Ureter (tissue), 1 donor: ENCODE measurements around the gene KLHDC8A. TPM values are rescaled to one million over a fixed set of nuclear protein-coding genes. Genes with fewer than 3 reads are reported as not detected.
"Not testable (repeated sequence)": the region's sequence is repeated elsewhere in the genome, so short reads cannot be mapped to it uniquely, and the experiment has no call there.

ENCODE experiments used
- DNase-seq: peaks from one replicate; pipeline ENCODE4 v3.0.0-alpha.2; 2020; ENCODE audit warnings: low spot score
- total RNA-seq: library from RNA; stranded (reverse); gene quantifications from one replicate; pipeline ENCODE4 v1.2.4, GENCODE V29; 2023
- donor health status: DM: yes; HTN: yes; CAD: no.

KLHDC8A gene
- total RNA-seq: not detected

- no peak for DNase-seq
These were observed at the start of gene KLHDC8A for GRCh38 chr1:205356440-205357139. Gene KLHDC8A (minus strand): TSS chr1:205356922. CDS start chr1:205343604, 13,318 bp downstream.

DNA sequence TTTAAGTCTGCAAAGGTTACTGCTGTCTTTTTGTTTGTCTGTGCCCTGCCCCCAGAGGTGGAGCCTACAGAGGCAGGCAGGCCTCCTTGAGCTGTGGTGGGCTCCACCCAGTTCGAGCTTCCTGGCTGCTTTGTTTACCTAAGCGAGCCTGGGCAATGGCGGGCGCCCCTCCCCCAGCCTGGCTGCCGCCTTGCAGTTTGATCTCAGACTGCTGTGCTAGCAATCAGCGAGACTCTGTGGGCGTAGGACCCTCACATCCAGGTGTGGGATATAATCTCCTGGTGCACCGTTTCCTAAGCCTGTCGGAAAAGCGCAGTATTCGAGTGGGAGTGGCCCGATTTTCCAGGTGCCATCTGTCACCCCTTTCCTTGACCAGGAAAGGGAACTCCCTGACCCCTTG lies 49.5 kb upstream of the KLHDC8A start:
- not testable (repeated sequence) for DNase-seq

- not testable (repeated sequence) for DNase-seq
These were observed 47.8 kb upstream of the KLHDC8A start for GRCh38 chr1:205404484-205404883.

DNA sequence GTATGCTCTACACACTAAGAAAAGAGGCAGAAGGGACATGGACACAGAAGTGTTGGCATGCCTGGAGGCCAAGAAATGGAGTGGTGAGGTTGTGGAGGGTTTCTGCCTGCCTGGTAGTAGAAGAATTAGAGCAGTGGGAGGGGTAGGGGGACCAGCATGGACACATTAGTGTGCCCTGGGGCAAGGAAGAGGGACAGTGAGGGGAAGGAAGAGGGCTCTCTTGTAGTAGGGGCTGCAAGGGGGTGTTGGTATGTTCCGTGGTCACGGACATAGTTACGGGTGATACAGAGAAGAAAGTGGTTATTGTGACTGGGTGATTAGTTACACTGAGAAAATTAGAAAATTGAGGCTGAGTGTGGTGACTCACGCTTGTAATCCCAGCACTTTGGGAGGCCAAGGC lies 41.9 kb upstream of the KLHDC8A start:
- no peak for DNase-seq

DNA sequence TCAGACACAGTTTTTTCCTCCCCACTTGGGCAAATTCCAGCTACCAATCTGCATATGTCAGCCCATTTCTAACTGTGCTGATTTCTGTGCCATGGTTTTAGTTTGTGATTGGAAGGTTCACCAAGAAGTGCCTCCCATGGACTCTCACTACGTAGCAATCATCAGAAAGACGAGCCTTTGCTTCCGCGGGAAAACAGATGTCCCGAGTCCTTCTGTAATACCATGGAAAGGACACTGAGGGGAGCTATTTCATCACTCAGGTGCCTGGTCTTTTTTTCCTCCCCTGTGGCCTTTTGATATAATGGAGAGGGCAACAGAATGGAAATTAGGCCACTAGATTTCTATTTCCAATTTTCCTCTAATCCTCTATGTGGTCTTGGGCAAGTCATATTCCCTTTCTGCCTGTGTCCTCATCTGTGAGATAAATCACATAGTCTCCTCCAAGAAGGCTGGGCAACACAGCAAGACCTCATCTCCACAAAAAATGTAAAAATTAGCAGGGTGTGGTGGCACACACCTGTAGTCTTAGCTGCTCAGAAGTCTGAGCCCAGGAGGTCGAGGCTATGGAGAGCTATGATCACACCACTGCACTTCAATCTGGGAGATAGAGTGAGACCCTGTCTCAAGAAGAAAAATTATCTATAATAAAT lies 40.4 kb upstream of the KLHDC8A start:
- no peak for DNase-seq

DNA sequence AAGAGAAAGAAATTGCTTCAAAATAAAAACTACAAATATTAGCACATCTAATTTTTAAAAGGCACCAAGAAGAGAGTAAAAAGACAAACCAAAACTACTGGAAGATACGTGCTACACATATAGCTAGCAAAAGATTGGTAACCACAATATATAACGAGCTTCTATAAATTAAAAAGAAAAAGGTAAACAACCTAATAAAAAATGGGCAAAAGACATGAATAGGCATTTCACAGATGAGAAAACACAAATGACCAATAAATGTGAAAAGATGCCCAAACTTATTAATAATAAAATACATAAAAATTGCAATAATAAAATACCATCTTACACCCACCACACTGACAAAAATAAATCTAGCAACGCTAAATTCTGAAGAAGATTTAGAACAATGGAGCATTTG lies 38.9 kb upstream of the KLHDC8A start:
- no peak for DNase-seq

DNA sequence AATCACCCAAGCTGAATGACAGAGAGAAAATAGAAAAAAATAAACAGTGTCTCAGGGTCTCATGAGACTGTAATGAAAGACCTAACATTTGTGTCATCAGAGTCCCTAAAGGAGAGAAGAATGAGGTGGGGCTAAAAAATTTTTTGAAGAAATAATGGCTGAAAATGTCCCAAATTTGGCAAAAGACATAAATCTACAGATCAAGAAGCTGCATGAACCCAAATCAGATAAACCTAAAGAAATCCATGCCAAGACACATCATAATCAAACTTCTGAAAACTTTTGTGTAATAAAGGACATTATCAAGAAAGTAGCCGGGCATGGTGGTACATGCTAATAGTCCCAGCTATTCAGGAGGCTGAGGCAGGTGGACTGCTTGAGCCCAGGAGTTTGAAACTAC lies 35.9 kb upstream of the KLHDC8A start:
- no peak for DNase-seq

DNA sequence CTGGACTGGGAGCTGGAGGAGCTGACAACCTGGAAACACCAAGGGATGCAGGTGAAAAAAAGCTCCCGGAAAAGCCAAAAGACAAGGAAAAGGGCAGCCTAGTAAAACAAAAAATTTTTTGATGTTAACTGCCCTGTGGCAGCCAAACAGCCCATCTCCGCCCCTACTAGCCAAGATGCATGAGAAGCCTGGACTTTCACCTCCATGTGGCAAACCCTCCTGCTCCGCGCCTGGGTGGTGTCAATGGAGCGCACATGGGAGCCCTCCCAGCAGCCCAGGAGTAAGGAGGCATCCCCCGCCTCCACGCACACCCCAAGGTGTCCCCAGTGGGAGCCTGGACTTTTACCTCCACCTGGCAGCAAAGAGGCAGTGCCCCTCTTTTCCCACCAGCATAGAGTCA lies 34.7 kb upstream of the KLHDC8A start:
- no peak for DNase-seq

DNA sequence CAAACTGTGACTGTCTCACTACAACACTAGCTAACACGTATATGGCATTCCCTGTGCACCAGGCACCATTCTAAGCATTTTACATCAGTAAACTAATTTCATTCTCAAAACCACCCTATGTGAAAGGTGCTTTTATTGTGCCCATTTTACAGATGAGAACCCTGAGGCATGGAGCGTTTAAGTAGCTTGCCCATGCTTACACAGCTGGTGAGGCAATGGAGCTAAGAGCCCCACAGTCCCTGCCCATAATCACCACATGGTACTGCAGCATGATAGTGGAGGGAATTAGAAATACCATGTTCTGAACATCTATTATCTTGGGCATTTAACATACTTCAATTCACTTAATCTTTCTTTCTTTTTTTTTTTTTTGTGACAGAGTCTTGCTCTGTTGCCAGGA lies 31.1 kb upstream of the KLHDC8A start:
- DNase-seq: no peak

DNA sequence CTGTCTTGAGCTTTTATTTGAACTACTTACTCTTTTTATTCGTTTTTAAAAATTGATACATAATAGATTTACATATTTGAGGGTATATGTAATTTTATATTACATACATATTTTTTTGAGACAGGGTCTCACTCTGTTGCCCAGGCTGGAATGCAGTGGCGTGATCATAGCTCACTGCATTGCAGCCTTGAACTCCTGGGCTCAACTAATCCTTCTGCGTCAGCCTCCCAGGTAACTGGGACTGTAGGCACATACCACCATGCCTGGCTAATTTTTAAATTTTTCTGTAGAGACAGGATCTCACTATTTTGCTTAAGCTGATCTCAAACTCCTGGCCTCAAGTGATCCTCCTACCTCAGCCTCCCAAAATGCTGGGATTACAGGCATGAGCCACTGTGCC lies 26.3 kb upstream of the KLHDC8A start:
- DNase-seq: not testable (repeated sequence)

DNA sequence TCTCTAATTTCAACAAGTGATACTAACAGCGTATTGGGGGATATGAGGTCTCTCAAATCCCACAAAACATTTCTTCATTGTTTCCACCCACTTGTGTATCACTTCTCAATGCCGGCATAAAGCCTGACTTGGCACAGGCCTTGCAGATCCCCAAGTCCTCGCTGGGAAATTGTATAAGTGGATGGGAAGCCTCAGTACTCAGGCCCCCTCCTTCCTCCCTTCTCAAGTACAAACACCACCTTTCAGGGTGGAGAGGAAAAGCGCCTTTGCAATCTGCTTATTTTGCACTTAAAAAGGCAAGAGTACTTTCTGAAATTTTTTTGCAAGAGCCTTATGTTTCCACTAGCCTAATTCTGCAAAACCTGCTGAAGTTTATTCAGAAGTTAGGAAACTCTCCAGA lies 25.8 kb upstream of the KLHDC8A start:
- DNase-seq: no peak

- DNase-seq: no peak
These were observed 24.6 kb upstream of the KLHDC8A start for GRCh38 chr1:205381305-205381704.

DNA sequence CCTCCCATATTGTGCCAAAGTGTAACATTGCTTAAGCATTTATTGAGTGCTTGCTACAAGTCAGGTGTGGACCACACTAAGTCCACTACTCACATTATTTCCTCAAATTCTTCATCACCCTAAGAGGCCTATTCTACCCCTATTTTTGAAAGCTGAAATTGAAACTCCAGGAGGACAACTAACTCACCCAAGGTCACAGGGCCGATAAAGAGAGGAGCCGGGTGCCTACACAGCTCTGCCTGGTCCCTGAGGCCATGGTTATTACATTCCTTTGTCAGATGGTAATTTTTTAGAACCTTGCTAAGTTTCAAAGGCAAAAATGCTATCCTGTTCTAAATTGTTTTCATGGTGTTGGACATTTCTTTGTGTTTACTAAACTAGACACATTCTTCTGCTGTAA lies 24.2 kb upstream of the KLHDC8A start:
- no peak for DNase-seq

GRCh38 chr1:205379056-205379455 lies 22.3 kb upstream of the KLHDC8A start:
- no peak for DNase-seq

GRCh38 chr1:205377355-205377754 lies 20.6 kb upstream of the KLHDC8A start:
- no peak for DNase-seq

DNA sequence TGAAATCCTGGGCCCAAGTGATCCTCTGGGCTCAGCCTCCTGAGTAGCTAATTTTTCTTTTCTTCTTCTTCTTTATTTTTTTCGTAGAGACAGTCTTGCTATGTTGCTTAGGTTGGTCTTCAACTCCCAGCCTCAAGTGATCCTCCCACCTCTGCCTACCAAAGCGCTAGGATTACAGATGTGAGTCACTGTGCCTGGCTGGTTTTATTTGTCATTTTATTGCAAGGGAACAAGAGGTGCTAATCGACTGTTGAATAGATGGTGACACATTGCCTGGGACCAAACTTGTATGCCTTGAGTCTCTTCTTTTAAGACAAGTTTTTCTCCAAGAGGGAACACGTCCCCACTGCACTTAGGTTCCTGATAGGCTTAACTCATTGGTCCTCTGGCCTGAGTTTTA lies 20.0 kb upstream of the KLHDC8A start:
- no peak for DNase-seq

DNA sequence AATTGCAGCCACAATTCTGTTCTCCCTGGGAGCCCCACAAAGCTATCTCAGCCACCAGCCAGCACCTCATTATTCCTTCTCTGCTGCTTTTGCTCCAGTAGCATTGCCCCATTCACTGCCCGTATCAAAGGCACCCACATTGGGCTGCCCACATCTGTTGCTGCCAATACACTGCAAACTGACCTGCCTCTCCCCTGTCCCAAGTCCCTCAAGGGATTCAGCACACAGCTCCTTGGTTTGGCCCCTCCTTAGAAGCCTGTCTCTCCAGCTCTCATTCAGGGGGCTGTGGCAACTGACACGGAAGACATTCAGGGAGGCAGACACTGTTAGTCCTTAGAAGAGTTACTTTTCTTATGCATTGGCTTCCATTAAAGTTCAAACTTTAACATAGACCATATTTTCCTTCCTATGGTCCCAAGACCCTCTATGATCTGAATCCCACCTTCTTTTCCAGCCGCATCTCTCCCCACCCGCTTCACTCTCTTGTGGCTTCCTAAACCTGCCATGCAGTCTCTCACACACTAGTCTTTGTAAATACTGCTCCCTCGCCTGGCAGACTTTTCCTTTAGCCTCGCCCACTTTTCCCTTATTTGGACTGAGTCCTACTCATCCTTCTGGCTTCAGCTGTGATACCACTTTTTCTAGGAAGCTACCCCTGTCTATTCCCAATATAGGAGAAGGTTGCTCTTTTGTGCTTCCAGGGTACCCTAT lies 19.3 kb upstream of the KLHDC8A start:
- DNase-seq: no peak

GRCh38 chr1:205374210-205375078 lies 17.7 kb upstream of the KLHDC8A start:
- DNase-seq: no peak

- no peak for DNase-seq
These were observed 17.1 kb upstream of the KLHDC8A start for GRCh38 chr1:205373798-205374175.

GRCh38 chr1:205373022-205373797 lies 16.5 kb upstream of the KLHDC8A start:
- no peak for DNase-seq
